GM08714 (cell line): ENCODE data around the gene AFG1L.
"Not testable (repeated sequence)": the region's sequence is repeated elsewhere in the genome, so short reads cannot be mapped to it uniquely, and the experiment has no call there.

Experiments
- H3K4me3 ChIP-seq: fragments of 200-500 bp; sonication (Bioruptor generic); 2 replicates; pipeline ENCODE4 v1.5.1; 2014; ENCODE audit warnings: mild to moderate bottlenecking, low read length, inconsistent platforms
- ZNF274 ChIP-seq: IDR thresholded peaks from 2 replicates; pipeline ENCODE4 v1.6.1; 2012; ENCODE audit warnings: mild to moderate bottlenecking, low read depth, low read length

AFG1L gene

GRCh38 chr6:108355890-108356289 lies 61.0 kb downstream of the AFG1L start:
- no peak overlapping the region for H3K4me3 ChIP-seq
- TF ChIP-seq ZNF274, result no peak

- H3K4me3 ChIP-seq, result no peak overlapping the region
- no peak for TF ChIP-seq ZNF274
Measured at GRCh38 chr6:108359901-108360882, 65.3 kb downstream of the AFG1L start.

- TF ChIP-seq ZNF274, result no peak
- no peak overlapping the region for H3K4me3 ChIP-seq
Measured at GRCh38 chr6:108360919-108361311, 66.1 kb downstream of the AFG1L start.

- TF ChIP-seq ZNF274, result no peak
- no peak overlapping the region for H3K4me3 ChIP-seq
Measured at GRCh38 chr6:108361312-108361932, 66.6 kb downstream of the AFG1L start.

GRCh38 chr6:108362455-108362854 lies 67.6 kb downstream of the AFG1L start:
- TF ChIP-seq ZNF274, result no peak
- no peak overlapping the region for H3K4me3 ChIP-seq

- H3K4me3 ChIP-seq, result no peak overlapping the region
- TF ChIP-seq ZNF274, result no peak
Measured at GRCh38 chr6:108363113-108363512, 68.3 kb downstream of the AFG1L start.

GRCh38 chr6:108363889-108364313 lies 69.0 kb downstream of the AFG1L start:
- TF ChIP-seq ZNF274, result no peak
- H3K4me3 ChIP-seq, result no peak overlapping the region

GRCh38 chr6:108364470-108364869 lies 69.6 kb downstream of the AFG1L start:
- TF ChIP-seq ZNF274, result no peak
- H3K4me3 ChIP-seq, result no peak overlapping the region

- no peak overlapping the region for H3K4me3 ChIP-seq
Measured at GRCh38 chr6:108365478-108365877, 70.6 kb downstream of the AFG1L start.

GRCh38 chr6:108366236-108366635 lies 71.4 kb downstream of the AFG1L start:
- no peak overlapping the region for H3K4me3 ChIP-seq
- TF ChIP-seq ZNF274, result no peak

More at GRCh38 chr6:108365478-108365877, 70.6 kb downstream of the AFG1L start:
- TF ChIP-seq ZNF274, result no peak

- H3K4me3 ChIP-seq, result no peak overlapping the region
- no peak for TF ChIP-seq ZNF274
Measured at GRCh38 chr6:108368431-108369030, 73.7 kb downstream of the AFG1L start.

GRCh38 chr6:108380876-108381275 lies 86.0 kb downstream of the AFG1L start:
- no peak overlapping the region for H3K4me3 ChIP-seq
- no peak for TF ChIP-seq ZNF274

GRCh38 chr6:108383981-108384380 lies 89.1 kb downstream of the AFG1L start:
- no peak for TF ChIP-seq ZNF274

GRCh38 chr6:108389190-108389589 lies 94.3 kb downstream of the AFG1L start:
- H3K4me3 ChIP-seq, result not testable (repeated sequence)

More at GRCh38 chr6:108383981-108384380, 89.1 kb downstream of the AFG1L start:
- H3K4me3 ChIP-seq, result no peak overlapping the region

- no peak for TF ChIP-seq ZNF274
- no peak overlapping the region for H3K4me3 ChIP-seq
Measured at GRCh38 chr6:108395297-108395696, 100.4 kb downstream of the AFG1L start.

GRCh38 chr6:108403236-108403635 lies 108.4 kb downstream of the AFG1L start:
- TF ChIP-seq ZNF274, result no peak
- H3K4me3 ChIP-seq, result no peak overlapping the region
